ENCODE results near the gene PCLO.

Gene PCLO

GRCh38 chr7:82821037-82821436 is 341.6 kb downstream of the PCLO start:
- no peak for DNase-seq

GRCh38 chr7:82818171-82818570 is 344.5 kb downstream of the PCLO start:
- no peak for DNase-seq

- DNase-seq = no peak
Observed at GRCh38 chr7:82816272-82816671, 346.4 kb downstream of the PCLO start.

- DNase-seq = peak; percentile 27
Observed at GRCh38 chr7:82810558-82811259, 352.0 kb downstream of the PCLO start.

GRCh38 chr7:82808633-82809032 is 354.1 kb downstream of the PCLO start:
- DNase-seq = no peak

- peak; percentile 73 for DNase-seq
Observed at GRCh38 chr7:82805527-82805960, 357.1 kb downstream of the PCLO start.

GRCh38 chr7:82803411-82803810 is 359.3 kb downstream of the PCLO start:
- no peak for DNase-seq

GRCh38 chr7:82789883-82790609 is 372.6 kb downstream of the PCLO start:
- no peak for DNase-seq

GRCh38 chr7:82778021-82778420 is 384.7 kb downstream of the PCLO start:
- no peak for DNase-seq

GRCh38 chr7:82762880-82763279 is 399.8 kb downstream of the PCLO start:
- DNase-seq = no peak

GRCh38 chr7:82760831-82761230 is 401.9 kb downstream of the PCLO start:
- no peak for DNase-seq

GRCh38 chr7:82760074-82760473 is 402.6 kb downstream of the PCLO start:
- no peak for DNase-seq

- DNase-seq = no peak
Observed at GRCh38 chr7:82755705-82756551, 406.8 kb downstream of the PCLO start.

- DNase-seq = no peak
Observed at GRCh38 chr7:82750007-82750406, 412.7 kb downstream of the PCLO start.

GRCh38 chr7:82745820-82746219 is 416.9 kb downstream of the PCLO start:
- no peak for DNase-seq

GRCh38 chr7:82745117-82745516 is 417.6 kb downstream of the PCLO start:
- no peak for DNase-seq

- no peak for DNase-seq
Observed at GRCh38 chr7:82742163-82742562, 420.5 kb downstream of the PCLO start.

- no peak for DNase-seq
Observed at GRCh38 chr7:82741493-82741892, 421.2 kb downstream of the PCLO start.

- peak; percentile 3 for DNase-seq
Observed at GRCh38 chr7:82740246-82740848, 422.3 kb downstream of the PCLO start.

GRCh38 chr7:82736633-82737032 is 426.1 kb downstream of the PCLO start:
- no peak for DNase-seq

- no peak for DNase-seq
Observed at GRCh38 chr7:82732677-82733076, 430.0 kb downstream of the PCLO start.

- DNase-seq = no peak
Observed at GRCh38 chr7:82729172-82730030, 433.3 kb downstream of the PCLO start.

Measured in MV-4-11 (cell line).